GM19372 (cell line): ENCODE measurements around the gene OSBPL8.

Experiments
- ATAC-seq: cut with Tn5 transposase; IDR thresholded peaks from one replicate; pipeline ENCODE4 v1.9.1; 2021; ENCODE audit warnings: mild to moderate bottlenecking, low read depth, moderate library complexity; ENCODE audit not compliant: unreplicated experiment

OSBPL8 gene

GRCh38 chr12:76318773-76319594, 240.6 kb downstream of the OSBPL8 start:
- no peak for ATAC-seq

GRCh38 chr12:76317976-76318375, 241.6 kb downstream of the OSBPL8 start:
- ATAC-seq = no peak

GRCh38 chr12:76316468-76316867, 243.1 kb downstream of the OSBPL8 start:
- ATAC-seq = no peak

GRCh38 chr12:76313299-76313698, 246.3 kb downstream of the OSBPL8 start:
- ATAC-seq = no peak

GRCh38 chr12:76312315-76312714, 247.3 kb downstream of the OSBPL8 start:
- ATAC-seq = no peak

GRCh38 chr12:76311796-76312195, 247.8 kb downstream of the OSBPL8 start:
- ATAC-seq = no peak

GRCh38 chr12:76310110-76310509, 249.5 kb downstream of the OSBPL8 start:
- ATAC-seq = no peak

- no peak for ATAC-seq
Measured at GRCh38 chr12:76308866-76309265, 250.7 kb downstream of the OSBPL8 start.

- ATAC-seq = no peak
Measured at GRCh38 chr12:76307083-76307482, 252.5 kb downstream of the OSBPL8 start.

GRCh38 chr12:76303989-76304460, 255.5 kb downstream of the OSBPL8 start:
- ATAC-seq = no peak

GRCh38 chr12:76303365-76303764, 256.2 kb downstream of the OSBPL8 start:
- no peak for ATAC-seq
